ENCODE results near the gene GNAI2. TPM values are rescaled to one million over a fixed set of nuclear protein-coding genes. Genes with fewer than 3 reads are reported as not detected.

Gene GNAI2
- total RNA-seq, 1 experiment from 2014 or later: 201 TPM

DNA sequence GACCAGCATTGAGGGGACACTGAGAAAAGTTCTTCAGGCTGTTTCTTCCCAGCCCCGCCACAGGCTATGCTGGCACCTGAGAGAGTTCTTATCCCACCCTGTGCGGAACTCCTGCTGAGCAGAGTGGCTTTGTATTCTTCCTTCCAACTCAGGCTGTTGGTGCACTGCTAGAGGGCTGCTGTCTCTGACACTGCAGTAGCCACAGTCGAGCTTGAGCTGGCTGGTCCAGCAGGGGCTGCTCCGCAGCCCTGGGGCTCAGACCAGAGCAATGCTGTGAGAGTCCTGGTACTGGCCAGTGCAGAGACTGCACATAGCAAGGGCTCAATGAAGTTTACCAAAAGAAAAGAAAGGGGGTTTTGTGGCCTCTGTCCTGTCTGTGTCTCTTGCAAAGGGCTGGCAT lies 3.6 kb downstream of the GNAI2 start:
- Histone ChIP-seq H3K4me1 (replicated peaks; ENCODE audit: insufficient read depth) (peaks cover 24% of the 10 kb centered on the region), H3K27me3 (ENCODE audit: insufficient read depth, low read depth) (no peaks in the 10 kb centered on the region), H3F3A (ENCODE audit: insufficient read depth, low read depth) (peaks cover 5% of the 10 kb centered on the region; the same call in 1 of the 2 replicates), H3K79me2 (ENCODE audit: low read depth) (peaks cover 23% of the 10 kb centered on the region), H4K20me1 (ENCODE audit: insufficient read depth) (no peaks in the 10 kb centered on the region), H3K4me3 (no peak overlapping the region), H3K36me3 (ENCODE audit: low read depth) (no peaks in the 10 kb centered on the region), H2AFZ (no peak overlapping the region), H3K27ac (no peak overlapping the region), H3K9me3 (ENCODE audit: insufficient read depth, low read depth) (no peaks in the 10 kb centered on the region), H3K9me2 (ENCODE audit: insufficient read depth) (no peaks in the 10 kb centered on the region), H3K4me2 (no peak overlapping the region)
- DNase-seq: no peak
- no TSS peak for BruUV-seq (replicated peaks)
- ChIA-PET POLR2A (ENCODE audit: unreplicated experiment) (no interaction called here), CTCF (interaction anchor here (0.6 kb wide), 1 partner anchor 82 kb away, joined by 3 read pairs; no protein-coding TSS in a partner anchor)
- TF ChIP-seq CTCF (conservative IDR thresholded peaks at IDR 0.05) (no peak), EZH2 (IDR thresholded peaks at IDR 0.05; ENCODE audit: low read depth) (no peak)
- intact Hi-C loops (cut with micrococcal nuclease; ENCODE audit: unreplicated experiment): no loop called here

DNA sequence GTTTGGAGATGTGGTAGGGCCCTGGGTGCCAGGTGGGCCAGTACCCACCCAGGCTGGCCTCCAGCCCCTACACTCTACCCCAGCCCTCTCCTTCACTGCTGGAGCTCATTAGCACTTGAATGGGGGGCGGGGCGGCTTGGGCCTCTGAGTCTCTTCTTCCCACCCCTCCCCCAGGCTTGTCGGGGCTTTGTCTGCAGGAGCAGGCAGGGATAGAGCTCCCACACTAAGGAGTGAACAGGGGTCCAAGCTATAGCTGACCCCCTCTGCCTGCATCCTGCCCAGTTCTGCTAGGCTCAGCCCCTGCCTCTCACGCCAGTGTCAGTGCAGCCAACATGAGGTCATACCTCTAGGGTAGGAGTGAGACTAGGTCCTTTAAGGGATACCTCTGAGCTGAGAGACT lies 5.2 kb downstream of the GNAI2 start:
- no peak overlapping the region for H3K4me3 ChIP-seq
- no peaks in the 10 kb centered on the region for H3K9me2 ChIP-seq (ENCODE audit: insufficient read depth)
- peaks cover 15% of the 10 kb centered on the region; the same call in 1 of the 2 replicates for H3F3A ChIP-seq (ENCODE audit: insufficient read depth, low read depth)
- H3K27ac ChIP-seq: no peak overlapping the region
- TF ChIP-seq EZH2 (IDR thresholded peaks at IDR 0.05; ENCODE audit: low read depth) (no peak), CTCF (conservative IDR thresholded peaks at IDR 0.05) (no peak)
- H4K20me1 ChIP-seq (ENCODE audit: insufficient read depth): no peaks in the 10 kb centered on the region
- H3K36me3 ChIP-seq (ENCODE audit: low read depth): no peaks in the 10 kb centered on the region
- POLR2A ChIA-PET (ENCODE audit: unreplicated experiment): no interaction called here
- no peak for DNase-seq
- H3K4me1 ChIP-seq (replicated peaks; ENCODE audit: insufficient read depth): peaks cover 23% of the 10 kb centered on the region
- H2AFZ ChIP-seq: no peak overlapping the region
- H3K79me2 ChIP-seq (ENCODE audit: low read depth): peaks cover 23% of the 10 kb centered on the region
- intact Hi-C loops (cut with micrococcal nuclease; ENCODE audit: unreplicated experiment): no loop called here
- no peak overlapping the region for H3K4me2 ChIP-seq
- CTCF ChIA-PET: no interaction called here
- H3K9me3 ChIP-seq (ENCODE audit: insufficient read depth, low read depth): no peaks in the 10 kb centered on the region
- BruUV-seq (replicated peaks): no TSS peak
- no peaks in the 10 kb centered on the region for H3K27me3 ChIP-seq (ENCODE audit: insufficient read depth, low read depth)

- intact Hi-C loops (cut with micrococcal nuclease; ENCODE audit: unreplicated experiment): no loop called here
- peaks cover 22% of the 10 kb centered on the region for H3F3A ChIP-seq (ENCODE audit: insufficient read depth, low read depth)
- H3K4me2 ChIP-seq: no peak overlapping the region
- peaks cover 19% of the 10 kb centered on the region for H3K79me2 ChIP-seq (ENCODE audit: low read depth)
- POLR2A ChIA-PET (ENCODE audit: unreplicated experiment): interaction anchor here (0.6 kb wide), 1 partner anchor 120 kb away, joined by 5 read pairs; no protein-coding TSS in a partner anchor
- TF ChIP-seq CTCF (conservative IDR thresholded peaks at IDR 0.05) (no peak), EZH2 (IDR thresholded peaks at IDR 0.05; ENCODE audit: low read depth) (no peak)
- H3K27ac ChIP-seq: no peak overlapping the region
- CTCF ChIA-PET: no interaction called here
- no peak for DNase-seq
- H3K9me3 ChIP-seq (ENCODE audit: insufficient read depth, low read depth): no peaks in the 10 kb centered on the region
- H3K4me3 ChIP-seq: no peak overlapping the region
- no peaks in the 10 kb centered on the region for H3K36me3 ChIP-seq (ENCODE audit: low read depth)
- H4K20me1 ChIP-seq (ENCODE audit: insufficient read depth): no peaks in the 10 kb centered on the region
- H2AFZ ChIP-seq: no peak overlapping the region
- no TSS peak for BruUV-seq (replicated peaks)
- peaks cover 25% of the 10 kb centered on the region for H3K4me1 ChIP-seq (replicated peaks; ENCODE audit: insufficient read depth)
- no peaks in the 10 kb centered on the region for H3K9me2 ChIP-seq (ENCODE audit: insufficient read depth)
- H3K27me3 ChIP-seq (ENCODE audit: insufficient read depth, low read depth): no peaks in the 10 kb centered on the region
Observed at GRCh38 chr3:50241713-50242380, 5.8 kb downstream of the GNAI2 start.

All from PC-9 (cell line).